Measurements from ENCODE around the gene RAI1.
A peak's percentile ranks its signal among the peaks of the same experiment; 100 is the strongest.

RAI1 gene

GRCh38 chr17:17769869-17770631, 88.8 kb downstream of the RAI1 start:
- peak overlapping the region in 1 of 2 experiments; percentile 39 for H2BK12ac ChIP-seq (ENCODE audit: low read length in 2 of 2)
- peak overlapping the region; percentile 26 for H2BK15ac ChIP-seq (ENCODE audit: low read depth, poor library complexity, severe bottlenecking)
- peaks cover 50% of the 10 kb centered on the region for H3K4me1 ChIP-seq (ENCODE audit: control insufficient read depth, insufficient read depth, low read depth, low read length)
- H3K9ac ChIP-seq (ENCODE audit: low read length) = no peak overlapping the region
- no peak overlapping the region for H2AK5ac ChIP-seq (ENCODE audit: low read length, severe bottlenecking)
- H3K36me3 ChIP-seq (ENCODE audit: control insufficient read depth in 1 of 2, insufficient read depth in 2 of 2, low read depth in 1 of 2, low read length in 2 of 2) = peaks cover 4 to 20% of the 10 kb centered on the region in 2 experiments
- H3K79me1 ChIP-seq (replicated peaks; ENCODE audit: low read length, poor library complexity, severe bottlenecking) = peaks cover 77% of the 10 kb centered on the region
- H2AFZ ChIP-seq (ENCODE audit: low read depth, low read length) = no peak overlapping the region
- H3K18ac ChIP-seq (ENCODE audit: low read depth in 1 of 2, low read length in 2 of 2) = peak overlapping the region in 1 of 2 experiments; percentile 11
- WGBS = 61% methylated on average over 24 of the region's 25 CpGs
- no peaks in the 10 kb centered on the region for H3K27me3 ChIP-seq (ENCODE audit: control insufficient read depth in 1 of 2, insufficient read depth in 1 of 2, low read length in 2 of 2)
- H3K14ac ChIP-seq (ENCODE audit: low read length in 2 of 2) = peak overlapping the region in 1 of 2 experiments; percentile 53
- peak overlapping the region in 1 of 2 experiments; percentile 73 for H3K4ac ChIP-seq (ENCODE audit: low read depth in 1 of 2, low read length in 2 of 2)
- H3K27ac ChIP-seq (ENCODE audit: low read length, poor library complexity, severe bottlenecking) = no peak overlapping the region
- no peak overlapping the region for H2BK120ac ChIP-seq (ENCODE audit: low read depth, low read length)
- H3K9me3 ChIP-seq (ENCODE audit: control insufficient read depth, low read length) = no peaks in the 10 kb centered on the region
- DNase-seq = no peak
- H3K23ac ChIP-seq (ENCODE audit: low read length in 2 of 2) = peak overlapping the region in 1 of 2 experiments; percentile 36
- peak overlapping the region; percentile 56 for H4K8ac ChIP-seq (ENCODE audit: low read length)
- H2BK5ac ChIP-seq (ENCODE audit: low read depth, low read length, poor library complexity, severe bottlenecking) = no peak overlapping the region
- H3K4me2 ChIP-seq (ENCODE audit: low read length, poor library complexity, severe bottlenecking) = no peak overlapping the region
- H4K91ac ChIP-seq (ENCODE audit: low read length) = no peak overlapping the region
- no peak overlapping the region for H3K4me3 ChIP-seq (ENCODE audit: insufficient read depth in 1 of 2, low read depth in 1 of 2, low read length in 2 of 2)

- Histone ChIP-seq H2AK5ac (ENCODE audit: low read length, severe bottlenecking) (no peak overlapping the region), H4K8ac (ENCODE audit: low read length) (no peak overlapping the region), H3K4ac (ENCODE audit: low read depth in 1 of 2, low read length in 2 of 2) (no peak overlapping the region), H2AFZ (ENCODE audit: low read depth, low read length) (no peak overlapping the region), H3K79me1 (replicated peaks; ENCODE audit: low read length, poor library complexity, severe bottlenecking) (peaks cover 71% of the 10 kb centered on the region), H3K27me3 (ENCODE audit: control insufficient read depth in 1 of 2, insufficient read depth in 1 of 2, low read length in 2 of 2) (no peaks in the 10 kb centered on the region), H3K4me3 (ENCODE audit: insufficient read depth in 1 of 2, low read depth in 1 of 2, low read length in 2 of 2) (no peak overlapping the region), H3K14ac (ENCODE audit: low read length in 2 of 2) (no peak overlapping the region), H3K9me3 (ENCODE audit: control insufficient read depth, low read length) (no peaks in the 10 kb centered on the region), H2BK5ac (ENCODE audit: low read depth, low read length, poor library complexity, severe bottlenecking) (no peak overlapping the region), H3K9ac (ENCODE audit: low read length) (no peak overlapping the region), H3K27ac (ENCODE audit: low read length, poor library complexity, severe bottlenecking) (no peak overlapping the region), H3K4me1 (ENCODE audit: control insufficient read depth, insufficient read depth, low read depth, low read length) (peaks cover 48% of the 10 kb centered on the region), H3K4me2 (ENCODE audit: low read length, poor library complexity, severe bottlenecking) (no peak overlapping the region), H4K91ac (ENCODE audit: low read length) (peak overlapping the region; percentile 43), H2BK15ac (ENCODE audit: low read depth, poor library complexity, severe bottlenecking) (no peak overlapping the region), H3K23ac (ENCODE audit: low read length in 2 of 2) (no peak overlapping the region), H3K36me3 (ENCODE audit: control insufficient read depth in 1 of 2, insufficient read depth in 2 of 2, low read depth in 1 of 2, low read length in 2 of 2) (peaks cover 2 to 14% of the 10 kb centered on the region in 2 experiments), H2BK120ac (ENCODE audit: low read depth, low read length) (no peak overlapping the region), H3K18ac (ENCODE audit: low read depth in 1 of 2, low read length in 2 of 2) (peak overlapping the region; percentile 11 to 45), H2BK12ac (ENCODE audit: low read length in 2 of 2) (no peak overlapping the region)
- DNase-seq = no peak
- 75% methylated on average over 12 of the region's 13 CpGs for WGBS
These were observed 89.4 kb downstream of the RAI1 start for GRCh38 chr17:17770632-17771044.

- Histone ChIP-seq H3K14ac (ENCODE audit: low read length in 2 of 2) (no peak overlapping the region), H3K4ac (ENCODE audit: low read depth in 1 of 2, low read length in 2 of 2) (no peak overlapping the region), H3K27me3 (ENCODE audit: control insufficient read depth in 1 of 2, insufficient read depth in 1 of 2, low read length in 2 of 2) (no peaks in the 10 kb centered on the region), H3K4me1 (ENCODE audit: control insufficient read depth, insufficient read depth, low read depth, low read length) (peaks cover 39% of the 10 kb centered on the region), H2BK120ac (ENCODE audit: low read depth, low read length) (no peak overlapping the region), H3K4me2 (ENCODE audit: low read length, poor library complexity, severe bottlenecking) (no peak overlapping the region), H2BK5ac (ENCODE audit: low read depth, low read length, poor library complexity, severe bottlenecking) (no peak overlapping the region), H2BK15ac (ENCODE audit: low read depth, poor library complexity, severe bottlenecking) (no peak overlapping the region), H3K36me3 (ENCODE audit: control insufficient read depth in 1 of 2, insufficient read depth in 2 of 2, low read depth in 1 of 2, low read length in 2 of 2) (peaks cover 0 to 5% of the 10 kb centered on the region in 2 experiments), H3K4me3 (ENCODE audit: insufficient read depth in 1 of 2, low read depth in 1 of 2, low read length in 2 of 2) (no peak overlapping the region), H3K23ac (ENCODE audit: low read length in 2 of 2) (peak overlapping the region in 1 of 2 experiments; percentile 5), H2BK12ac (ENCODE audit: low read length in 2 of 2) (peak overlapping the region in 1 of 2 experiments; percentile 25), H4K91ac (ENCODE audit: low read length) (peak overlapping the region; percentile 15), H2AFZ (ENCODE audit: low read depth, low read length) (no peak overlapping the region), H3K18ac (ENCODE audit: low read depth in 1 of 2, low read length in 2 of 2) (no peak overlapping the region), H3K9ac (ENCODE audit: low read length) (no peak overlapping the region), H2AK5ac (ENCODE audit: low read length, severe bottlenecking) (no peak overlapping the region), H4K8ac (ENCODE audit: low read length) (no peak overlapping the region), H3K9me3 (ENCODE audit: control insufficient read depth, low read length) (no peaks in the 10 kb centered on the region), H3K27ac (ENCODE audit: low read length, poor library complexity, severe bottlenecking) (no peak overlapping the region), H3K79me1 (replicated peaks; ENCODE audit: low read length, poor library complexity, severe bottlenecking) (peaks cover 61% of the 10 kb centered on the region)
- 86% methylated on average over 10 of the region's 10 CpGs for WGBS
- DNase-seq = no peak
These were observed 90.4 kb downstream of the RAI1 start for GRCh38 chr17:17771498-17772201.

GRCh38 chr17:17772231-17772630, 91.0 kb downstream of the RAI1 start:
- Histone ChIP-seq H3K4me3 (ENCODE audit: insufficient read depth in 1 of 2, low read depth in 1 of 2, low read length in 2 of 2) (no peak overlapping the region), H3K27ac (ENCODE audit: low read length, poor library complexity, severe bottlenecking) (no peak overlapping the region), H4K91ac (ENCODE audit: low read length) (no peak overlapping the region), H3K36me3 (ENCODE audit: control insufficient read depth in 1 of 2, insufficient read depth in 2 of 2, low read depth in 1 of 2, low read length in 2 of 2) (peaks cover 0 to 6% of the 10 kb centered on the region in 2 experiments), H2AK5ac (ENCODE audit: low read length, severe bottlenecking) (no peak overlapping the region), H3K9me3 (ENCODE audit: control insufficient read depth, low read length) (no peaks in the 10 kb centered on the region), H2AFZ (ENCODE audit: low read depth, low read length) (no peak overlapping the region), H2BK12ac (ENCODE audit: low read length in 2 of 2) (no peak overlapping the region), H3K4ac (ENCODE audit: low read depth in 1 of 2, low read length in 2 of 2) (no peak overlapping the region), H2BK120ac (ENCODE audit: low read depth, low read length) (no peak overlapping the region), H3K4me2 (ENCODE audit: low read length, poor library complexity, severe bottlenecking) (no peak overlapping the region), H3K27me3 (ENCODE audit: control insufficient read depth in 1 of 2, insufficient read depth in 1 of 2, low read length in 2 of 2) (no peaks in the 10 kb centered on the region), H3K4me1 (ENCODE audit: control insufficient read depth, insufficient read depth, low read depth, low read length) (peaks cover 35% of the 10 kb centered on the region), H2BK5ac (ENCODE audit: low read depth, low read length, poor library complexity, severe bottlenecking) (no peak overlapping the region), H3K23ac (ENCODE audit: low read length in 2 of 2) (no peak overlapping the region), H2BK15ac (ENCODE audit: low read depth, poor library complexity, severe bottlenecking) (no peak overlapping the region), H3K79me1 (replicated peaks; ENCODE audit: low read length, poor library complexity, severe bottlenecking) (peaks cover 62% of the 10 kb centered on the region), H4K8ac (ENCODE audit: low read length) (no peak overlapping the region), H3K9ac (ENCODE audit: low read length) (no peak overlapping the region), H3K14ac (ENCODE audit: low read length in 2 of 2) (peak overlapping the region in 1 of 2 experiments; percentile 12), H3K18ac (ENCODE audit: low read depth in 1 of 2, low read length in 2 of 2) (no peak overlapping the region)
- DNase-seq = no peak
- 54% methylated on average over 3 of the region's 3 CpGs for WGBS
